ENCODE results near the gene SCUBE1. TPM values are rescaled to one million over a fixed set of nuclear protein-coding genes. Genes with fewer than 3 reads are reported as not detected.

SCUBE1 gene
- total and polyA plus RNA-seq, 10 of the 15 experiments (the other 5 are each of a cell fraction or from before 2014, with no cell fraction given), result not detected

GRCh38 chr22:43319661-43320486, 23.3 kb downstream of the SCUBE1 start:
- no peak overlapping the region for H3K4me2 ChIP-seq (ENCODE audit: control insufficient read depth, insufficient read depth)
- no TSS peak for BruUV-seq (replicated peaks)
- no peak overlapping the region for H2AFZ ChIP-seq (ENCODE audit: control insufficient read depth, low read depth, low read length)
- ChIA-PET POLR2A (interaction anchor here (0.6 kb wide), 1 partner anchor 296 kb away, joined by 4 read pairs; no protein-coding TSS in a partner anchor), CTCF (no interaction called here), SMC1A (ENCODE audit: uncharacterized antibody, unreplicated experiment) (no interaction called here), RAD21 (ENCODE audit: unreplicated experiment) (no interaction called here)
- no peak for FAIRE-seq
- H3K27ac ChIP-seq (ENCODE audit: control insufficient read depth, insufficient read depth), result no peak overlapping the region
- ATAC-seq, result no peak
- DNase-seq (ENCODE audit: low read depth, low spot score), result no peak
- in situ Hi-C loops (cut with MboI) (no loop called here), intact Hi-C loops (cut with micrococcal nuclease; ENCODE audit: unreplicated experiment) (no loop called here)
- H3K9ac ChIP-seq (ENCODE audit: control insufficient read depth, insufficient read depth, low read length), result no peak overlapping the region
- H3K4me1 ChIP-seq (ENCODE audit: control insufficient read depth, insufficient read depth, low read length), result no peaks in the 10 kb centered on the region
- H3K79me2 ChIP-seq (ENCODE audit: control insufficient read depth, insufficient read depth, low read length), result no peaks in the 10 kb centered on the region
- no peaks in the 10 kb centered on the region for H4K20me1 ChIP-seq (ENCODE audit: control insufficient read depth, insufficient read depth)
- H3K36me3 ChIP-seq (ENCODE audit: control insufficient read depth in 2 of 2, insufficient read depth in 2 of 2, low read length in 1 of 2), result no peaks in the 10 kb centered on the region
- H3K27me3 ChIP-seq (replicated peaks in 1 of 2; ENCODE audit: control insufficient read depth in 2 of 2, insufficient read depth in 2 of 2, low read length in 1 of 2), result peaks cover 0 to 2% of the 10 kb centered on the region in 2 experiments; a peak in 3 of 4 replicates
- no peaks in the 10 kb centered on the region; the same call in 2 of the 3 replicates for H3K9me3 ChIP-seq (replicated peaks; ENCODE audit: control insufficient read depth, insufficient read depth, low read length)
- H3K4me3 ChIP-seq, result no peak overlapping the region
- 38% methylated on average over 10 of the region's 10 CpGs for WGBS (ENCODE audit: insufficient coverage, insufficient replicate concordance, low lambda C conversion rate, missing lambda C conversion rate)
- TF ChIP-seq ZNF384 (IDR thresholded peaks at IDR 0.05; ENCODE audit: borderline replicate concordance, low read depth, low read length) (no peak), TAF1 (IDR thresholded peaks at IDR 0.05; ENCODE audit: borderline replicate concordance, low read depth, low read length) (no peak), STAT1 (conservative IDR thresholded peaks at IDR 0.05) (no peak), SPI1 (IDR thresholded peaks at IDR 0.05; ENCODE audit: borderline replicate concordance, insufficient read depth, low read depth, low read length) (no peak), IRF3 (IDR thresholded peaks at IDR 0.05) (no peak), TARDBP (IDR thresholded peaks at IDR 0.05; ENCODE audit: borderline replicate concordance) (no peak), MEF2B (IDR thresholded peaks at IDR 0.05; ENCODE audit: partially characterized antibody, poor library complexity, severe bottlenecking) (no peak), MAX (IDR thresholded peaks at IDR 0.05; ENCODE audit: low read depth, low read length) (no peak), SUZ12 (IDR thresholded peaks at IDR 0.05; ENCODE audit: unreplicated experiment) (no peak), MTA3 (IDR thresholded peaks at IDR 0.05; ENCODE audit: borderline replicate concordance, low read length) (no peak), RBBP5 (conservative IDR thresholded peaks at IDR 0.05) (no peak), TCF7 (IDR thresholded peaks at IDR 0.05; ENCODE audit: borderline replicate concordance) (no peak)
- TF ChIP-seq, protein P1, sequence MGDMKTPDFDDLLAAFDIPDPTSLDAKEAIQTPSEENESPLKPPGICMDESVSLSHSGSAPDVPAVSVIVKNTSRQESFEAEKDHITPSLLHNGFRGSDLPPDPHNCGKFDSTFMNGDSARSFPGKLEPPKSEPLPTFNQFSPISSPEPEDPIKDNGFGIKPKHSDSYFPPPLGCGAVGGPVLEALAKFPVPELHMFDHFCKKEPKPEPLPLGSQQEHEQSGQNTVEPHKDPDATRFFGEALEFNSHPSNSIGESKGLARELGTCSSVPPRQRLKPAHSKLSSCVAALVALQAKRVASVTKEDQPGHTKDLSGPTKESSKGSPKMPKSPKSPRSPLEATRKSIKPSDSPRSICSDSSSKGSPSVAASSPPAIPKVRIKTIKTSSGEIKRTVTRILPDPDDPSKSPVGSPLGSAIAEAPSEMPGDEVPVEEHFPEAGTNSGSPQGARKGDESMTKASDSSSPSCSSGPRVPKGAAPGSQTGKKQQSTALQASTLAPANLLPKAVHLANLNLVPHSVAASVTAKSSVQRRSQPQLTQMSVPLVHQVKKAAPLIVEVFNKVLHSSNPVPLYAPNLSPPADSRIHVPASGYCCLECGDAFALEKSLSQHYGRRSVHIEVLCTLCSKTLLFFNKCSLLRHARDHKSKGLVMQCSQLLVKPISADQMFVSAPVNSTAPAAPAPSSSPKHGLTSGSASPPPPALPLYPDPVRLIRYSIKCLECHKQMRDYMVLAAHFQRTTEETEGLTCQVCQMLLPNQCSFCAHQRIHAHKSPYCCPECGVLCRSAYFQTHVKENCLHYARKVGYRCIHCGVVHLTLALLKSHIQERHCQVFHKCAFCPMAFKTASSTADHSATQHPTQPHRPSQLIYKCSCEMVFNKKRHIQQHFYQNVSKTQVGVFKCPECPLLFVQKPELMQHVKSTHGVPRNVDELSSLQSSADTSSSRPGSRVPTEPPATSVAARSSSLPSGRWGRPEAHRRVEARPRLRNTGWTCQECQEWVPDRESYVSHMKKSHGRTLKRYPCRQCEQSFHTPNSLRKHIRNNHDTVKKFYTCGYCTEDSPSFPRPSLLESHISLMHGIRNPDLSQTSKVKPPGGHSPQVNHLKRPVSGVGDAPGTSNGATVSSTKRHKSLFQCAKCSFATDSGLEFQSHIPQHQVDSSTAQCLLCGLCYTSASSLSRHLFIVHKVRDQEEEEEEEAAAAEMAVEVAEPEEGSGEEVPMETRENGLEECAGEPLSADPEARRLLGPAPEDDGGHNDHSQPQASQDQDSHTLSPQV (IDR thresholded peaks at IDR 0.05), result no peak
- TF ChIP-seq, protein P2, sequence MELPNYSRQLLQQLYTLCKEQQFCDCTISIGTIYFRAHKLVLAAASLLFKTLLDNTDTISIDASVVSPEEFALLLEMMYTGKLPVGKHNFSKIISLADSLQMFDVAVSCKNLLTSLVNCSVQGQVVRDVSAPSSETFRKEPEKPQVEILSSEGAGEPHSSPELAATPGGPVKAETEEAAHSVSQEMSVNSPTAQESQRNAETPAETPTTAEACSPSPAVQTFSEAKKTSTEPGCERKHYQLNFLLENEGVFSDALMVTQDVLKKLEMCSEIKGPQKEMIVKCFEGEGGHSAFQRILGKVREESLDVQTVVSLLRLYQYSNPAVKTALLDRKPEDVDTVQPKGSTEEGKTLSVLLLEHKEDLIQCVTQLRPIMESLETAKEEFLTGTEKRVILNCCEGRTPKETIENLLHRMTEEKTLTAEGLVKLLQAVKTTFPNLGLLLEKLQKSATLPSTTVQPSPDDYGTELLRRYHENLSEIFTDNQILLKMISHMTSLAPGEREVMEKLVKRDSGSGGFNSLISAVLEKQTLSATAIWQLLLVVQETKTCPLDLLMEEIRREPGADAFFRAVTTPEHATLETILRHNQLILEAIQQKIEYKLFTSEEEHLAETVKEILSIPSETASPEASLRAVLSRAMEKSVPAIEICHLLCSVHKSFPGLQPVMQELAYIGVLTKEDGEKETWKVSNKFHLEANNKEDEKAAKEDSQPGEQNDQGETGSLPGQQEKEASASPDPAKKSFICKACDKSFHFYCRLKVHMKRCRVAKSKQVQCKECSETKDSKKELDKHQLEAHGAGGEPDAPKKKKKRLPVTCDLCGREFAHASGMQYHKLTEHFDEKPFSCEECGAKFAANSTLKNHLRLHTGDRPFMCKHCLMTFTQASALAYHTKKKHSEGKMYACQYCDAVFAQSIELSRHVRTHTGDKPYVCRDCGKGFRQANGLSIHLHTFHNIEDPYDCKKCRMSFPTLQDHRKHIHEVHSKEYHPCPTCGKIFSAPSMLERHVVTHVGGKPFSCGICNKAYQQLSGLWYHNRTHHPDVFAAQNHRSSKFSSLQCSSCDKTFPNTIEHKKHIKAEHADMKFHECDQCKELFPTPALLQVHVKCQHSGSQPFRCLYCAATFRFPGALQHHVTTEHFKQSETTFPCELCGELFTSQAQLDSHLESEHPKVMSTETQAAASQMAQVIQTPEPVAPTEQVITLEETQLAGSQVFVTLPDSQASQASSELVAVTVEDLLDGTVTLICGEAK (IDR thresholded peaks at IDR 0.05; ENCODE audit: borderline replicate concordance), result no peak

Measured in GM12878 (cell line).